OCI-LY7 (cell line): ENCODE measurements around the gene BICRAL. TPM values are rescaled to one million over a fixed set of nuclear protein-coding genes. Genes with fewer than 3 reads are reported as not detected.

Source experiments
- BruUV-seq: library from RNA; stranded (reverse); fragments of 400-500 nt; replicated peaks from 2 replicates; lab custom pipeline; 2021; lab: Mats Ljungman, UMichigan
- CTCF ChIA-PET: fragments of 300-600 bp; sonication (Branson Sonifier 250); formaldehyde crosslinking; loops from one replicate; lab custom pipeline; 2022; ENCODE audit warnings: antibody characterized with exemption; ENCODE audit not compliant: unreplicated experiment; lab: Charles Lee
- POLR2A ChIA-PET: fragments of 300-600 bp; sonication (Branson Sonifier 250); formaldehyde crosslinking; loops from one replicate; lab custom pipeline; 2022; ENCODE audit warnings: antibody characterized with exemption; lab: Charles Lee
- DNase-seq: peaks from one replicate; pipeline ENCODE4 v3.0.0-alpha.2; 2015; ENCODE audit warnings: low spot score
- H2AFZ ChIP-seq: fragments of 200-600 bp; sonication (generic), shearing (Covaris generic); 2 replicates; pipeline ENCODE4 v1.6.1; 2014; ENCODE audit warnings: mild to moderate bottlenecking, antibody characterized with exemption, low read length, moderate library complexity
- H3K27ac ChIP-seq: fragments of 200-600 bp; sonication (generic); 2 replicates; pipeline ENCODE4 v1.5.1; 2014; ENCODE audit warnings: mixed run types, low read depth, mild to moderate bottlenecking, moderate library complexity, low read length, inconsistent platforms; ENCODE audit not compliant: poor library complexity, severe bottlenecking
- H3K36me3 ChIP-seq: fragments of 200-600 bp; sonication (generic); 2 replicates; pipeline ENCODE4 v1.6.1; 2014; ENCODE audit warnings: mild to moderate bottlenecking, antibody characterized with exemption, low read length, moderate library complexity, mixed read lengths; ENCODE audit not compliant: insufficient read depth
- H3K4me1 ChIP-seq: fragments of 200-600 bp; sonication (generic); 2 replicates; pipeline ENCODE4 v1.5.1; 2014; ENCODE audit warnings: mild to moderate bottlenecking, low read length; ENCODE audit not compliant: insufficient read depth, poor library complexity, severe bottlenecking
- H3K4me2 ChIP-seq: fragments of 200-600 bp; sonication (generic); 2 replicates; pipeline ENCODE4 v1.6.1; 2014; ENCODE audit warnings: mild to moderate bottlenecking, low read length
- H3K4me3 ChIP-seq: fragments of 200-600 bp; sonication (generic); 2 replicates; pipeline ENCODE4 v1.5.1; 2014; ENCODE audit warnings: mild to moderate bottlenecking, low read depth, low read length; ENCODE audit not compliant: poor library complexity, severe bottlenecking
- H3K79me2 ChIP-seq: fragments of 200-600 bp; sonication (generic); 2 replicates; pipeline ENCODE4 v1.6.1; 2016; ENCODE audit warnings: low read depth, mild to moderate bottlenecking, low read length, moderate library complexity, mixed read lengths; ENCODE audit not compliant: insufficient read depth
- H3K9me2 ChIP-seq: fragments of 200-600 bp; sonication (generic); 2 replicates; pipeline ENCODE4 v1.6.1; 2016; ENCODE audit warnings: mild to moderate bottlenecking, low read length, mixed read lengths; ENCODE audit not compliant: insufficient read depth
- H3K9me3 ChIP-seq: fragments of 200-600 bp; sonication (generic); 2 replicates; pipeline ENCODE4 v1.6.1; 2014; ENCODE audit warnings: mild to moderate bottlenecking, mixed run types, low read length, mixed read lengths
- H4K20me1 ChIP-seq: fragments of 200-600 bp; sonication (generic); 2 replicates; pipeline ENCODE4 v1.6.1; 2014; ENCODE audit warnings: mild to moderate bottlenecking, antibody characterized with exemption, low read length, moderate library complexity, mixed read lengths; ENCODE audit not compliant: insufficient read depth
- CTCF ChIP-seq: fragments of 200-600 bp; sonication (generic); conservative IDR thresholded peaks from 2 replicates; pipeline ENCODE4 v1.5.1; 2014; ENCODE audit warnings: mild to moderate bottlenecking, antibody characterized with exemption, low read length, moderate library complexity, mixed read lengths
- EZH2phosphoT487 ChIP-seq: fragments of 200-600 bp; sonication (generic); IDR thresholded peaks from 2 replicates; pipeline ENCODE4 v1.6.1; 2018; ENCODE audit warnings: low read depth, borderline replicate concordance, mild to moderate bottlenecking, mixed run types, antibody characterized with exemption, low read length, moderate library complexity, mixed read lengths
- intact Hi-C: fragments of 100-400 bp; cut with micrococcal nuclease; formaldehyde crosslinking; loops from one replicate; pipeline ENCODE4 v1.10.0; 2022; ENCODE audit not compliant: unreplicated experiment
- total RNA-seq, 2 experiments: library from RNA; depleted of rRNA in 1 of 2; stranded (reverse); fragments of >200 nt in 1 of 2; shearing (Covaris generic) in 1 of 2; gene quantifications; 2 replicates each; pipeline ENCODE4 v1.2.3, GENCODE V29; 2014 to 2022

Gene BICRAL
- total RNA-seq, 2 experiments from 2014 or later: 10.3 to 25.7 TPM

GRCh38 chr6:42764911-42765648 is 16.8 kb upstream of the BICRAL start:
- intact Hi-C loops: no loop called here
- CTCF ChIA-PET: no interaction called here
- Histone ChIP-seq H3K4me2 (no peak overlapping the region), H3K9me2 (no peaks in the 10 kb centered on the region), H3K27ac (no peak overlapping the region), H2AFZ (no peak overlapping the region), H3K79me2 (no peaks in the 10 kb centered on the region), H3K36me3 (no peaks in the 10 kb centered on the region), H4K20me1 (no peaks in the 10 kb centered on the region), H3K9me3 (no peaks in the 10 kb centered on the region), H3K4me3 (no peak overlapping the region), H3K4me1 (peaks cover 10% of the 10 kb centered on the region)
- POLR2A ChIA-PET: interaction anchor here (0.5 to 27.1 kb wide), 3 partner anchors 18 to 82 kb away, joined by 4 to 494 read pairs (median 5); partner anchors contain the start of gene TBCC
- no TSS peak for BruUV-seq
- no peak for DNase-seq
- TF ChIP-seq EZH2phosphoT487 (no peak), CTCF (no peak)

GRCh38 chr6:42766163-42766670 is 15.6 kb upstream of the BICRAL start:
- TF ChIP-seq EZH2phosphoT487 (no peak), CTCF (no peak)
- no peak overlapping the region for H3K27ac ChIP-seq
- intact Hi-C loops: no loop called here
- H3K4me1 ChIP-seq: peaks cover 20% of the 10 kb centered on the region
- H3K9me3 ChIP-seq: no peaks in the 10 kb centered on the region
- H4K20me1 ChIP-seq: no peaks in the 10 kb centered on the region
- no peaks in the 10 kb centered on the region for H3K36me3 ChIP-seq
- H3K4me2 ChIP-seq: no peak overlapping the region
- no peaks in the 10 kb centered on the region for H3K9me2 ChIP-seq
- H3K79me2 ChIP-seq: no peaks in the 10 kb centered on the region
- no TSS peak for BruUV-seq
- ChIA-PET POLR2A (interaction anchor here (0.7 to 27.1 kb wide), 4 partner anchors 9 to 110 kb away, joined by 4 to 494 read pairs (median 5); partner anchors contain the start of gene TBCC), CTCF (no interaction called here)
- H3K4me3 ChIP-seq: no peak overlapping the region
- no peak for DNase-seq
- no peak overlapping the region for H2AFZ ChIP-seq
